Astrocyte of the hippocampus (primary cell): ENCODE measurements around the gene TSSK1B.

Source experiments
- DNase-seq: peaks from one replicate; pipeline ENCODE4 v3.0.0; 2011; ENCODE audit warnings: low read depth, low spot score

Gene TSSK1B

GRCh38 chr5:113397986-113398385, 36.8 kb downstream of the TSSK1B start:
- peak; percentile 68 for DNase-seq

- no peak for DNase-seq
These were observed 37.7 kb downstream of the TSSK1B start for GRCh38 chr5:113397046-113397445.

GRCh38 chr5:113394658-113395057, 40.1 kb downstream of the TSSK1B start:
- DNase-seq: no peak

- no peak for DNase-seq
These were observed 44.6 kb downstream of the TSSK1B start for GRCh38 chr5:113390224-113390623.

- DNase-seq: no peak
These were observed 45.7 kb downstream of the TSSK1B start for GRCh38 chr5:113389116-113389515.

- no peak for DNase-seq
These were observed 46.9 kb downstream of the TSSK1B start for GRCh38 chr5:113387844-113388243.

GRCh38 chr5:113384782-113385285, 50.0 kb downstream of the TSSK1B start:
- no peak for DNase-seq

- no peak for DNase-seq
These were observed 52.1 kb downstream of the TSSK1B start for GRCh38 chr5:113382731-113383130.
